Measurements from ENCODE around the gene CLMN. TPM values are rescaled to one million over a fixed set of nuclear protein-coding genes. Genes with fewer than 3 reads are reported as not detected.
A peak's percentile ranks its signal among the peaks of the same experiment; 100 is the strongest.

The CLMN gene
- polyA plus RNA-seq, 3 donors = 22.0 to 33.7 (median 23.2) TPM

GRCh38 chr14:95294320-95294719 is 25.4 kb downstream of the CLMN start:
- Mint-ChIP-seq H3K4me1 (peaks cover 28% of the 10 kb centered on the region), H3K36me3 (peaks cover 12 to 36% of the 10 kb centered on the region in 2 donors), H3K4me3 (no peak overlapping the region), H3K27me3 (ENCODE audit: low read depth in 3 of 3) (peaks cover 2 to 13% (median 7%) of the 10 kb centered on the region in 3 donors), H3K9me3 (peaks cover 0 to 7% (median 0%) of the 10 kb centered on the region in 7 donors), H3K27ac (peak overlapping the region in 1 of 7 donors; percentile 61)
- Histone ChIP-seq H3K4me2 (replicated peaks; ENCODE audit: extremely low read depth, low read length, poor library complexity, severe bottlenecking) (no peak overlapping the region), H3K36me3 (replicated peaks in 1 of 2; ENCODE audit: control insufficient read depth in 1 of 2, insufficient read depth in 2 of 2, low read length in 2 of 2) (no peaks in the 10 kb centered on the region), H3K4me3 (replicated peaks in 1 of 3; ENCODE audit: low read depth in 2 of 3, low read length in 3 of 3) (no peak overlapping the region), H3K27ac (ENCODE audit: low read depth in 1 of 2, low read length in 2 of 2) (no peak overlapping the region), H2AFZ (ENCODE audit: insufficient read depth, low read depth, low read length, poor library complexity, severe bottlenecking) (no peak overlapping the region), H3K4me1 (ENCODE audit: control insufficient read depth in 1 of 2, insufficient read depth in 2 of 2, low read length in 2 of 2) (peaks cover 13% of the 10 kb centered on the region in 2 donors), H3K9ac (ENCODE audit: insufficient read depth, low read length, poor library complexity, severe bottlenecking) (no peak overlapping the region), H3K79me2 (ENCODE audit: insufficient read depth, low read length) (no peaks in the 10 kb centered on the region), H3K9me3 (replicated peaks in 1 of 2; ENCODE audit: control insufficient read depth in 1 of 2, insufficient read depth in 1 of 2, low read length in 2 of 2) (no peaks in the 10 kb centered on the region), H4K20me1 (ENCODE audit: insufficient read depth, low read length) (peaks cover 96% of the 10 kb centered on the region), H3K27me3 (ENCODE audit: control insufficient read depth in 2 of 2, insufficient read depth in 2 of 2, low read length in 2 of 2) (peaks cover 0 to 5% of the 10 kb centered on the region in 2 donors)
- intact Hi-C loops (cut with micrococcal nuclease) = no loop called here
- 98% methylated on average over 5 of the region's 7 CpGs for WGBS (ENCODE audit: insufficient coverage)
- no peak for TF ChIP-seq CTCF (IDR thresholded peaks at IDR 0.05)
- DNase-seq = no peak

- peak overlapping the region in 1 of 2 donors; percentile 26 for H3K4me3 Mint-ChIP-seq
- Histone ChIP-seq H3K9ac (ENCODE audit: insufficient read depth, low read length, poor library complexity, severe bottlenecking) (no peak overlapping the region), H2AFZ (ENCODE audit: insufficient read depth, low read depth, low read length, poor library complexity, severe bottlenecking) (no peak overlapping the region), H4K20me1 (ENCODE audit: insufficient read depth, low read length) (peaks cover 95% of the 10 kb centered on the region), H3K79me2 (ENCODE audit: insufficient read depth, low read length) (no peaks in the 10 kb centered on the region), H3K27ac (ENCODE audit: low read depth in 1 of 2, low read length in 2 of 2) (no peak overlapping the region), H3K9me3 (replicated peaks in 1 of 2; ENCODE audit: control insufficient read depth in 1 of 2, insufficient read depth in 1 of 2, low read length in 2 of 2) (no peaks in the 10 kb centered on the region), H3K36me3 (replicated peaks in 1 of 2; ENCODE audit: control insufficient read depth in 1 of 2, insufficient read depth in 2 of 2, low read length in 2 of 2) (no peaks in the 10 kb centered on the region), H3K4me3 (replicated peaks in 1 of 3; ENCODE audit: low read depth in 2 of 3, low read length in 3 of 3) (no peak overlapping the region), H3K4me1 (ENCODE audit: control insufficient read depth in 1 of 2, insufficient read depth in 2 of 2, low read length in 2 of 2) (peaks cover 13% of the 10 kb centered on the region in 2 donors), H3K27me3 (ENCODE audit: control insufficient read depth in 2 of 2, insufficient read depth in 2 of 2, low read length in 2 of 2) (peaks cover 0 to 5% of the 10 kb centered on the region in 2 donors), H3K4me2 (replicated peaks; ENCODE audit: extremely low read depth, low read length, poor library complexity, severe bottlenecking) (no peak overlapping the region)
- 75% methylated on average over 2 of the region's 5 CpGs for WGBS (ENCODE audit: insufficient coverage)
- no peak for TF ChIP-seq CTCF (IDR thresholded peaks at IDR 0.05)
- peaks cover 2 to 11% (median 7%) of the 10 kb centered on the region in 3 donors for H3K27me3 Mint-ChIP-seq (ENCODE audit: low read depth in 3 of 3)
- peak overlapping the region in 4 of 7 donors; percentile 27 to 50 (median 44) for H3K27ac Mint-ChIP-seq
- no peak for DNase-seq
- peaks cover 0 to 7% (median 3%) of the 10 kb centered on the region in 7 donors for H3K9me3 Mint-ChIP-seq
- intact Hi-C loops (cut with micrococcal nuclease) = no loop called here
- H3K4me1 Mint-ChIP-seq = peaks cover 28% of the 10 kb centered on the region
- H3K36me3 Mint-ChIP-seq = peaks cover 18 to 41% of the 10 kb centered on the region in 2 donors
Measured at GRCh38 chr14:95293449-95293848, 26.3 kb downstream of the CLMN start.
